IPS-NIHi7 (cell line): ENCODE results near the gene DRG1.
"Not testable (repeated sequence)": the region's sequence is repeated elsewhere in the genome, so short reads cannot be mapped to it uniquely, and the experiment has no call there.

Experiments used
- DNase-seq: peaks from one replicate; pipeline ENCODE4 v3.0.0; 2012; ENCODE audit warnings: mixed read lengths; ENCODE audit errors: extremely low spot score

The DRG1 gene, protein sequence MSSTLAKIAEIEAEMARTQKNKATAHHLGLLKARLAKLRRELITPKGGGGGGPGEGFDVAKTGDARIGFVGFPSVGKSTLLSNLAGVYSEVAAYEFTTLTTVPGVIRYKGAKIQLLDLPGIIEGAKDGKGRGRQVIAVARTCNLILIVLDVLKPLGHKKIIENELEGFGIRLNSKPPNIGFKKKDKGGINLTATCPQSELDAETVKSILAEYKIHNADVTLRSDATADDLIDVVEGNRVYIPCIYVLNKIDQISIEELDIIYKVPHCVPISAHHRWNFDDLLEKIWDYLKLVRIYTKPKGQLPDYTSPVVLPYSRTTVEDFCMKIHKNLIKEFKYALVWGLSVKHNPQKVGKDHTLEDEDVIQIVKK

DNA sequence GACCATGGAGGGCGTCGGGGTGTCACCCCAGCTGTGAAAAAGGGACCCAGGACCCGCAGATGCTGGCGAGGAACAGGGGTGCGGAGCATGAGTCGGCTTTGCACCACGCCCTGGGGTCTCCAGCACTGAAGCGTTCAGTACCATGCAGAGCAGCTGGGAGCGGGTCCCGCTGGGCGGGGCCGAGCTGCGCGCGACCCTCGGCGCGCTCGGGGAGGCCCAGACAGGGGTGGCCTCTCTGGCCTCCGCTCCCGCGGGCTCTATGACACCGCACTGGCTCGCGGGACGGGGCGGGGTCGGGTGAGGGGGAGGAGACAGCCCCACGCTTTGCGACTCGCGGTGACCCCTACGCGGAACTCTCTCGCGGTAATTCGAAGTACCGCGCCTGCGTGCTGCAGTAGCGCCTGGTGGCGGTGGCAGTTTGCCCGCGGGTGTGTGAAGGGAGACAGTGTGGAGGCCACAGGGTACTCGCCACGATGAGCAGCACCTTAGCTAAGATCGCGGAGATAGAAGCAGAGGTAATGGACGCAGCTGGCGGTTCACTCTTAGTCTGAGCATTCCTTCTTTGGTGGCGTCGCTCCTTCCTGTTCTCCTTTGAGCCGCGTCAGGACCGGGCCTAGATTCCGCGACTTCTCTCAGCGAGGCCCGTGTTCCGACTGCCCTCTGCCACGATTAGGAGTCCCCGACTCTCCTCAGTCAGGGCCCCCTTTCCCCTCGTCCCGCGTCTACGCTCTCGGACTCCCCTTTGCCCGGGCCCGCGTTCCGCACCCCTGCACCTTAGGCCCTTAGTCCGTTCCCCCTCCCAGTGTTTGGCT is at the start of gene DRG1:
Gene DRG1 (plus strand): TSS at position 394 of the 812 bp plus-strand sequence. CDS start 80 bp downstream, at position 474.
- peak; percentile 100 for DNase-seq

DNA sequence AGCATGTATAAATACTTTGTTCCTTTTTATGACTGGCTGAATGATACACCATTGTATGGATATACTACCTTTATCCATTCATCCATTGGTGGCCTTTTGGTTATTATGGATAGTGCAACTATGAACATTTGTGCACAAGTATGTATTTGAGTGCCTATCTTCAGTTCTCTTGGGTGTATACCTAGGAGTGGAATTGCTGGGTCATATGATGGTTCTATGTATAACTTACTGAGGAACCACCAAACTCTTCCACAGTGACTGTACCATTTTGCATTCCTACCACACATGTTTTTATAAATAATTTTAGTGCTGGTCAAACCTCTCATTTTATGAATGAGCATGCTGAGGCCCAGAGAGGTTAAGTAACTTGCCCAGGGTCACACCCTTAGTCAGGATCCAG is 49.4 kb upstream of the DRG1 start:
- no peak for DNase-seq

- peak; percentile 53 for DNase-seq
Measured at GRCh38 chr22:31350410-31350863, 49.0 kb upstream of the DRG1 start.

- no peak for DNase-seq
Measured at GRCh38 chr22:31354515-31354914, 44.9 kb upstream of the DRG1 start.

DNA sequence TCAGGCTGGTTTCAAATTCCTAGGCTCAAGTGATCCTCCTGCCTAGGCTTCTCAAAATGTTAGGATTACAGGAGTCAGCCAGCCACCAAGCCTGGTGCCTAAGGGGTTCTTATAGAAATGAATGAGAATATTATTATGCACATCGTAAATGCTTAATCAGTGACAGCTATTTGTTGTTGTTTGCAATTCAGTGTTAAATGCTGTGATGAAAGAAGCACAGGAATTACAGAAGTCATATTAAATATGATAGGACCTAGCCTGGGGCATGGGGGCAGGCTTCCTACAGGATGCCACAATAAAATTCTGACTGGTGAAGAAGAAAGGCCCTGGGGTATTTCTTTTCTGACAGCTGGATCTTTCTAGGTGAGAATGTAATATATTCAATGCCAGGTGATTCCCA is 39.4 kb upstream of the DRG1 start:
- no peak for DNase-seq

- DNase-seq = no peak
Measured at GRCh38 chr22:31361743-31362142, 37.7 kb upstream of the DRG1 start.

- DNase-seq = peak; percentile 11
Measured at GRCh38 chr22:31363885-31364465, 35.4 kb upstream of the DRG1 start.

DNA sequence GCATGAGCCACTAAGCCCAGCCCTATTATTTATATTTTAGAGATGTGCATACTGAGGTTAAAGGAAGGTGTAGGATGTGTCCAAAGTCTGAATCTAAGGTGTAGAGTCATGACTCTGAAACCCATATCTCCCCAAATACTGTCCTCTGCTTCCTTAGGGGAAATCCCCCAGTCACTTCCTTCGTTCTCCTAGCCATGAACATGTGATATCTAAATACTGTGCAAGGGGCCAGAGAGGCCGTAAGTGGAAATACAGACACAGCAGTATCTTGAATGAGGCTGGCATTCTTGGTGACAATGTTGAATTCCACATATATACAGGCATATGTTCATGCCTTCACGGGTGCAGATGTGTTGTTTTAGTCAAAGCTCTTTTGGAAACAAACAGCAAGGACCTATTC is 32.0 kb upstream of the DRG1 start:
- DNase-seq = no peak

DNA sequence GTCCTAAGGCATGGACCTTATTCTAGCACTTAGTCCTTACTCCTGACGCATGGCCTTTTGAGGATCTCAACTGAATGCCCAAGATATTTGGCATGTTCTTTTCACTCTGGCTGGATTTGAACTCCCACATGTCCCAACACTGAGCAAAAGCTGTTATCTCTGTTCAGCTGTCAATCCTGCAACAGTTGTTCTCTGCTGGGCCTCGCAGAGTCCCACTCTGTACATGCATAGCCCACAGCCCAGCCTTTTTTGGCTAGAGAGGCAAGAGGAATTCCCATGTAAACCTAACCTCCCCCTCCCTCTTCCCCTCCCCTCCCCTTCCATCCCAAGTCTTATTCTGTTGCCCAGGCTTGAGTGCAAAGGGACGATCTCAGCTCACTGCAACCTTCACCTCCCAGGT is 21.8 kb upstream of the DRG1 start:
- no peak for DNase-seq

GRCh38 chr22:31378123-31378522 is 21.3 kb upstream of the DRG1 start:
- no peak for DNase-seq

- not testable (repeated sequence) for DNase-seq
Measured at GRCh38 chr22:31378651-31379050, 20.8 kb upstream of the DRG1 start.

- no peak for DNase-seq
Measured at GRCh38 chr22:31393893-31394292, 5.5 kb upstream of the DRG1 start.

DNA sequence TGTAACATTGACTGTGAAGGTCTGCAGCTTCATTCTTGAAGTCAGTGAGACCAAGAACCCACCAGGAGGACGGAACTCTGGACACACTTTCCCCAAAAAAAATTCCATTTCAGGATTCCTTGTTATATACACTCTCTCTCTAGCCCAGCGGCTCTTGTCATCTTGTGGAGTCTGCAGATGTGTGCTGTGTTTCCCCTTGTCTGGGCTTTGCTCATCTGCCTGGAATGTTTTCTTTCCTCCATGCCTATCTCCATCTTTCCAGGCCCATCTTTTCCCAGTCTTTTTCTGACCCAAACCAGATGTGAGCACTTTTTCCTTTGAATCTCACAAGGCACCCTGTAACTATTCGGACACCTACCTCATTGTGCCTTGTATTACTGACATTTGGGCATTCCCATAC is 5.1 kb upstream of the DRG1 start:
- no peak for DNase-seq

- no peak for DNase-seq
Measured at GRCh38 chr22:31398231-31398630, 1.2 kb upstream of the DRG1 start.

- no peak for DNase-seq
Measured at GRCh38 chr22:31400023-31400397, 606 bp downstream of the DRG1 start.

GRCh38 chr22:31402350-31402749 is 2.9 kb downstream of the DRG1 start:
- DNase-seq = not testable (repeated sequence)

DNA sequence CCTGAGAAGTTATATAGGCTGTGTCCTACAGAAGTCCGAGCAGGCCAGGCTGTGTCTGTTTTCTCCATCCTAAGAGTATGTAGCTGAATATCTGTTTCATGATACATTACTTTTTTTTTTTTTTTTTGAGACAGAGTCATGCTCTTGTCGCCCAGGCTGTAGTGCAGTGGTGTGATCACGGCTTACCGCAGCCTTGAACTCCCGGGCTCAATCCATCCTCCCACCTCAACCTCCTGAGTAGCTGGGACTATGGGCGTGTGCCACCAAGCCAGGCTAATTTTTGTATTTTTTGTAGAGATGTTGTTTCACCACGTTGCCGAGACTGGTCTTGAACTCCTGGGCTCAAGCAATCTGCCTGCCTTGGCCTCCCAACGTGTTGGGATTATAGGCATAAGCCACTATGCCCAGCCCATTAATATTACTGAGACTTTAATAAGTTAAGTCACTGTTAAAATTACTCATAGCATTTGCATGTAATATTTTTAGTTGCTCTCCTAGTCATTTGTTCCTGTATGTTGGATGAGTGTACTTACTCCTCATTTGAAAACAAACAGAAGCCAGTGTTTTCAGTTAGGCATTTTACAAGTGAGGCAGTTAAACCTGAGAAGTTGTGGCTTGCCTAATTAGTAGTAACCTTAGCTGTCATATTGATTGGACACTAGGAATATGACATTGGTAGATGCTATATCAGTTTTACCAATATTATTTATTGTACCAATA is 26.1 kb downstream of the DRG1 start:
- no peak for DNase-seq

- no peak for DNase-seq
Measured at GRCh38 chr22:31431950-31432349, 32.5 kb downstream of the DRG1 start.

DNA sequence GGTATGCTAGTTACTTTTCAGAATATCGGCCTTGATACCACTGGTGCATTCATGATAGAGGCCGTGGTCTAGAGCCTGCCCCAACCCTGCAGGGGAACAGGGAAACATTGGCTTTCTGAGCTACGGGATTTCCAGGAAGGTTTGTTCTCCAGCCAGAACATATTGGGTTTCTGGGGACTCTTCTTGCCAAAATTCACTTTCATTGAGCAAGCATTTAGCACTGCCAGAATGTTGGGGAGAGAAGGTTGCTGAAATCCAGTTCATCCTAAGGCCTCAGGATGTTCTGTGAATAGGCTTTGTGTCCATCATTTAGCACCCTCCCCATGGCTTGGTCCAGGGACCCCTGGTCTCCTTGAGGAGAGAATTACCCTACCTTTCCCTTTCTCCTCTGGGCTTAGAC is 36.7 kb downstream of the DRG1 start:
- DNase-seq = no peak

DNA sequence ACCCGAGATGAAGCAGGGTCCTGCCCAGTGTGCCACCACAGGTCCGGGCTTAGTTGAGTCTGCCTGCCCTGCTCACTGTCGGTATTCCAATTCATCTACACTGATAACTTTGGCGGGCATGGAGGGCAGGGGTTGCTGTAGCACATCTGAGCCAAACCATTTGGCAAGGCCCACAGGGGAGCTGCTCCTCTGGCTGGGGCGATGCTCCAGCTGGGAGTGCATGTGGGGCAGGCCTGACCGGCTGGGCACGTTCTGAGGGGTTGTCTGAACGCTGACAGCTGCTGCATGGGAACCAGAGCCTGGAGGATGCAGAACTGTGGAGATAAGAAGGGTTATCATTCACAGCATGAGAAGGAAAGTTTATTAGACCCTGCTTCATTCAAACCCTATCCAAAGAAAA is 40.4 kb downstream of the DRG1 start:
- DNase-seq = no peak

DNA sequence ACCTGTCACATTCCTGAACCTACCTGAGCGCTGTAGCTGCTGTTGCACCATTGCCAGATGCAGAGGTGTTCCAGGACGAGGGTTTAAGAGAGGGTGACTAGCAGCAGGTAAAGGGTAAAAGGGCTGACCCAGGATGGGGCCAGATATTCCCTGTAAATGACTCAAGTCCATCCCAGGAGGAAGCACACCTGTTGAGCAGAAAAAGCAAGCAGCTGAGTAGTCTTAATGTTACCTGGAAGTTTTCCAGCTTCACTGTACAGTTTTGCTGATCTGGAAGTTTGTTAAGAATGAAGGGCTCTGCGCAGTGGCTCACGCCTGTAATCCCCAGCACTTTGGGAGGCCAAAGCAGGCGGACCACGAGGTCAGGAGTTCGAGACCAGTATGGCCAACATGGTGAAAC is 41.3 kb downstream of the DRG1 start:
- no peak for DNase-seq

DNA sequence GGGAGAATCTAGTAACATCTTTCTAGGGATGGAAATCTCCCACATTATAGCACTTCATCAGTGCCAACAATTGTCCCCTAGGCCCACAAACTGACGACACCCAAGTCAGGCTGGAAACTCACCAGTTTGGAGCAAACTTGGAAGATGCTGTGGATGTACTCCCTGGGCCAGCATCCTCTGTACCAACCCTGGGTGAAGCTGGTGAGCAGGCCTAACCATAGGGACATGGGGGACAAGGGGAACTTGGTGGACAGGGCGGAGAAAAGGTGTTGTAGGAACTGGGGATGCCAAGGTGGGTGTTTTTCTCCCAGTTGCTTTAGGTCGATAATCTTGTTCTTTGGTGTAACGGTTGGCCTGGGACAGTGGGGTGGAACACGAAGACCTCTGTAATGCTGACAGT is 42.2 kb downstream of the DRG1 start:
- no peak for DNase-seq
